HG03135 (cell line): ENCODE measurements around the gene SPARC.
"Not testable (repeated sequence)": the region's sequence is repeated elsewhere in the genome, so short reads cannot be mapped to it uniquely, and the experiment has no call there.

ENCODE experiments used
- ATAC-seq: cut with Tn5 transposase; IDR thresholded peaks from one replicate; pipeline ENCODE4 v1.9.1; 2021; ENCODE audit warnings: mild to moderate bottlenecking, moderate library complexity; ENCODE audit not compliant: unreplicated experiment

Gene SPARC

DNA sequence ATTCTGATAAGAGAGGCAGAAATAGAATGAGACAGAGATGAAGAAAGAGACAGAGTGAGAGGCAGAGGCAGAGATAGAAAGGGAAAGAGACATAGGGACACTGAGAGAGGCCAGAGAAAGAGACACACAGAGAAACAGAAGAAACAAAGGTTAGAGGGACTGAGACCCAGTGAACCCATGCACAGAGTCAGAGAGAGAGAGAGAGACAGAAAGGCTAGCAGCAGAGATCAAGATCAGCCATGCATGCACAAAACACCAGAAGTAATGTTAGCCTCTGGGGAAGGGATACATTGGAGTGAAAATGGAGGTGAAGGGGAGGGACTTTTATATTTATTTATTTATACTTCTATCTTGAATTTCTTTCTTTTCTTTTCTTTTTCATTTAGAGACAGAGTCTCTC lies 14.1 kb upstream of the SPARC start:
- no peak for ATAC-seq

DNA sequence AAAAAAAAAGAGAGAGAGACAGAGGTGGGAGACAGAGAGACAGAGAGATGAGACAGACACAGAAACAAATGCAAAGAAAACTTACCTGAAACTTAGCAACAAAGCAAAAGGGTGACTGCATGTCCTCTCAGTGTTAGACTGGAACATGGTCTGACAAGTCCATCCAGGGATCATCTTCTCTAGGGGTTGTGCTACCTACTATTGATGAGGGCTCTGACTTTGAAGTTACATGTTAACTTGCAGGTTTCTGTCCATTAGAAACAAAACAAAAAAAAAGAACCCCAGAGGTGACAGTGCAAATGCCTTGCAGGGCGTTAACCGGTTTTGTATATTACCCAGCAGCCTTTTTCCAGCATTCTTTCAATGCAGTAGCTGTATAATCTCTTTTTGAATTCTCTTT lies 13.6 kb upstream of the SPARC start:
- ATAC-seq = no peak

DNA sequence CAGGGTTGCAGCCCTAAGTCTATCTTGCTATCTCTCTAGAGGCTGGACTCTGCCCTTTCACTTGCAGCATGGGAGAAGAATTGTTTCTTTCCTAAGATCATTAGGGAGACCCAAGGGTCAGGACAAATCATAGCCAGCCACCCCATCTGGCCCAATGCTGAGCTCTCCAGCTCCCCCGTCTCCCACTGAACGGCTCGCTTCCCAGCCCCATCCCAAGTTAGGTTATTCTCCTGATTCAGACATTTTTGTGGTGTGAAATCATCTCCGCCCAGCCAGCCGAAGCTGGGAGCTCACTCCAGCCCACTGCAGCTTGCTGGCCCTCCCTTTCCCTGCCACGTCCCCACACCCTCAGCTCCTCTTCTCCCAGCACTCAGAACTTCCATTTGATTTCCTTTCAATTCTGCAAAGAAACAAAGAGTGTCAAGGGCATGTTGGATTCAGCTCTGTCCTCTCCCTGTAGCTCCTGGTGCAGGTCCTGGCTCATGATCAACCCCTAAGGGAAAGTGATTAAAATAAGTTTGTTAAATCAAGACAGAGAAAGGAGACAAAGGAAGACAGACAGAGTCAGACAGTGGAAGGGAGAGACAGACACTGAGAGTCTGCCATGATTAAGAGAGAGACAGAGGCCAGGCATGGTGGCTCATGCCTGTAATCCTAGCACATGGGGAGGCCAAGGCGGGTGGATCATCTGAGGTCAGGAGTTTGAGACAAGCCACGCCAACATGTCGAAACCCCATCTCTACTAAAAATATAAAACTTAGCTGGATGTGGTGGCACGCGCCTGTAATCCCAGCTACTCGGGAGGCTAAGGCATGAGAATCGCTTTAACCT lies 12.6 kb upstream of the SPARC start:
- ATAC-seq = no peak

DNA sequence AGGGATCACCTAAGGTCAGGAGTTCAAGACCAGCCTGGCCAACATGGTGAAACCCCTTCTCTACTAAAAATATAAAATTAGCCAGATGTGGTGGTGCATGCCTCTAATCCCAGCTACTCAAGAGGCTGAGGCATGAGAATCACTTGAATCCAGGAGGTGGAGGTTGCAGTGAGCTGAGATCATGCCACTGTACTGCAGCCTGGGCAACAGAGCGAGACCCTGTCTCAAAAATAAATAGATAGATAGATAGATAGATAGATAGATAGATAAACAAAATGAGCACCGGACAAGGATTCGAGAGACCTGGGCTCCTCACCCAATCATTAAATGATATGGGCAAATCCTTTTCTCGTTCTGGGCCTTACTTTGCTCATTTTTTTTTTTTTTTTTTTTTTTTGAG lies 11.4 kb upstream of the SPARC start:
- ATAC-seq = not testable (repeated sequence)

- ATAC-seq = no peak
Measured at GRCh38 chr5:151697452-151697851, 10.7 kb upstream of the SPARC start.

DNA sequence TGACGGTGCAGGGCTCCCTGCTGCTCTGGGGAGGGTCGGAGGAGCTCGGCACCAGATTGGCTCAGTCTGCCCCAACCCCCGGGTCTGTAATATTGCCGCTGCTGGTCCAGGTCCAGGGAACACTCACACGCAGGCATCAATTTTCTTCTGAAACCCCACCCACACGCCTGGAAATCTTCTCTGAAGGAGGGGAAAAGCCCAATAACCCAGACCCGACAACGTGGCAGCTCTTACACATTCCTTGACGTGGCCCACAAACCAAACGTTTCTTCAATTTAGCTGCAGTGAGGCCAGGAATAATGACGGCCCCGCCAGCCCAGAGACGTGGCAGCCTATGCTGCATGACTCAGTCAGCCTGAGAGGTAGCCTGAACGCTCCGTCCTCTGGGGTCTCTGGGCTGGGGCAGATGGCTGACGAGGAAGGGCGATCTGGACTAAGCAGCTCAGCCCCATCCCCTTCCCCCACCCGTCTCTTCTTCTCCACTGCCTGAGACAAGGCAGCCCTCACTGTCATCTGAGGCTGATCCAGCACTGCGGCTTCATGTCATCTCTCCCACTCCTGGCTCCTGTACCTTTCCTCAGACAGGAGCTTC lies 9.9 kb upstream of the SPARC start:
- ATAC-seq = no peak

- no peak for ATAC-seq
Measured at GRCh38 chr5:151695464-151695863, 8.7 kb upstream of the SPARC start.

DNA sequence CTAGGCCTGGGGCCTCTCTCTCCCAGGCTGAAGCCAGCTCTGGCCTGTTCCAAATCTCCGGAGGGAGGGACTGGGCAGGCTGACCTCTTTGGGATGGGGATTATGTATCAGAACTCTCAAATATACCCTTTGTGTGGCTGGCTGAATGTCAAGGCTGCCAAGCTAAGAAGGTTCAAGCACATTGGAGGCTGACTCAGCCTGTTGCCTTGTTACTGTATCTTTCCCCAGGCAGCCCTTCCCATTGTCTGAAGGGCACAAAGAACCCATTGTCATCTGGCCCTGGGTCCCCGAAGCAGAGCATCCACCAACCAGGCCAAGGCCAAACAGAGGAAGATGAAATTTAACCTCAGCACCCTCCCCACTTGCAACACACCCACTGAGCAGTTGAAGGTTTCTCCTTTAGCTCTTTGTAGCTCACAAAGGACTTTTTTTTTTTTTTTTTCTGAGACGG lies 7.3 kb upstream of the SPARC start:
- ATAC-seq = no peak

DNA sequence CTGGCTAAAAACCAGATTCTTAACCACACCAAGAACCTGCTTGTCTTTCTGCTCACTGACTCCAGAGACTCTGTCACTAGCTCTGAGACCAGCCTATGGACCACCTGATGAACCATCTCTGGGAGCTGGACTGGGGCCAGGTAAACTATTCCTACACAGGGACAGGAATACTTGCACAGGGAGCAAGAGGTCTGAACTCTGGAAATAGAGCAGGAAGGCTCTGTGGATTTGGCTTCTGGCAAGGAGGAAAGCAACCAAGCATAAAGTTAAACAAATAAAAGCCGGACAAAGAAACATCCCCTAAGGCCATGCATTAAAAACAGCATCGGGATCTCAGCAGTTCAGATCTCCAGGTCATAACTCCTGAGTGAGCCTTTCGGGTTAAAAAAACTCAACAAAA lies 5.6 kb upstream of the SPARC start:
- no peak for ATAC-seq

DNA sequence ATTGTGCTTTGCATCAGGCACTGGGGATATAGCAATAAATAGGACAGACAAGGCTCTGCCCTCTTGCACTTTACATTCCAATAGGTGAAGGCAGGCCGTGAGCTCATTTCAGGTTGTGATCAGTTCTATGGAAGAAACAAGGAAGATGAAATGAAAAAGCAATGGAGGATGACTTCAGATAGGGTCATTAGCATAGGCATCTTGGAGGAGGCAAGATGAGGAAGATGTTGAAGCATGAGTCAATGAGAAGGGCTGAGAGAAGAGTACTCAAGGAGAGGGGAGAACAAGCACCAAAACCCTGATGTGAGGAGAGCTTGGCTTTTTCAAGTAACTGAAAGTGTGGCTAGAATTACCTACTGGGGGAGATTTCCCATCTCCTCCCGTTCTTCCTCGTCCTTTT lies 5.0 kb upstream of the SPARC start:
- no peak for ATAC-seq

DNA sequence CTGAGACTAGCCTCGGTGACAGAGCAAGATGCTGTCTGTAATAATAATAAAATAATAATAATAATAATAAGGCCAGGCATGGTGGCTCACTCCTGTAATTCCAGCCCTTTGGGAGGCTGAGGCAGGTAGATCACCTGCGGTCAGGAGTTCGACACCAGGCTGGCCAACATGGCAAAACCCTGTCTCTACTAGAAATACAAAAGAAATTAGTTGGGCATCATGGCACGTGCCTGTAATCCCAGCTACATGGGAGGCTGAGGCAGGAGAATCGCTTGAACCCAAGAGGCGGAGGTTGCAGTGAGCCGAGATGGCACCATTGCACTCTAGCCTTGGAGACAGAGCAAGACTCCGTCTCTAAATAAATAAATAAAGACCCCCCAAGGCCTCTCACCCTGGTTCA lies 2.9 kb upstream of the SPARC start:
- not testable (repeated sequence) for ATAC-seq

GRCh38 chr5:151688436-151688835 lies 1.7 kb upstream of the SPARC start:
- no peak for ATAC-seq

DNA sequence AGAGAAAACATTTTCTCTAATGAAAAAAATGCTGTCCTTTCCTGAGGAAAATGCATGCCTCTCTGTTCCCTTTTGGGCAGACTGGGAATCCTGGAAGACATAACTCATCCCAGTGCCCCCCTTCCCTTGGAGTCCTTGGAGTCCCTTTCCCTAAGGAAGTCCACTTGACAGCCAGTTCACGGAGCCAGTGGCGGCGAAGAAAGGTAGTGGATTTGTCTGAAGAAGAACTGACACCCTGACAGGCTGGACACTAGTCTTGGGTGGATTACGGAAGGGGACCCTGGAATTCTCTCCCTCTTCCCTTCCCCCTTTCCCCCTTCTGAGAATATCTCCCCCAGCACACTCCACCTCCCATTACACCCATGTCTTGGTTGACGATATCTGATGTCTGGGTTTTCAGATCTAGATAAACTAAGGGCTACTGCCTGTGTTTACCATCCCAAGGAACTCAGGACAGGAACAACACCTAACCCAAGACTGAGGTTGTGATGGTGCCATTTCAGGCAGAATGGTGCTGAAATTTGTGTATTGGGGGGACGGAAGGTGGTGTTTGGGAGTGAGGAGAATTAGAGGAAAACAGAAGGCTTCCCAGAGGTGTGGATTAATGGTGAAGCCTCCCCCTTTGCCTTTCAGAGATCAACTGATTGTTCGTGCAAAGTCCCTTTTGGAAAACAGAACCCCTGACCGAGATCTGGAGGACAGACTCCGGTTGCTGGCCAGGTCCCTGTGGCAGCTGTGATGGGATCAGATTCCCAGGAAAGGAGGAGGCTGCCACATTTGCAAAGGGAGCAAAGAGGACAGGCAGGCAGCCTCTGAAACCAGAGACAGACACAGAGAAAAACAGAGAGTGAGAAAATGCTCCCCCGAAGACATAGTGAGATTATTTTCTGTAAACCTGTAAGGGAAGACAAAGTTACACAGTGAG lies 704 bp downstream of the SPARC start:
- no peak for ATAC-seq

- ATAC-seq = no peak
Measured at GRCh38 chr5:151684690-151685361, 1.9 kb downstream of the SPARC start.

DNA sequence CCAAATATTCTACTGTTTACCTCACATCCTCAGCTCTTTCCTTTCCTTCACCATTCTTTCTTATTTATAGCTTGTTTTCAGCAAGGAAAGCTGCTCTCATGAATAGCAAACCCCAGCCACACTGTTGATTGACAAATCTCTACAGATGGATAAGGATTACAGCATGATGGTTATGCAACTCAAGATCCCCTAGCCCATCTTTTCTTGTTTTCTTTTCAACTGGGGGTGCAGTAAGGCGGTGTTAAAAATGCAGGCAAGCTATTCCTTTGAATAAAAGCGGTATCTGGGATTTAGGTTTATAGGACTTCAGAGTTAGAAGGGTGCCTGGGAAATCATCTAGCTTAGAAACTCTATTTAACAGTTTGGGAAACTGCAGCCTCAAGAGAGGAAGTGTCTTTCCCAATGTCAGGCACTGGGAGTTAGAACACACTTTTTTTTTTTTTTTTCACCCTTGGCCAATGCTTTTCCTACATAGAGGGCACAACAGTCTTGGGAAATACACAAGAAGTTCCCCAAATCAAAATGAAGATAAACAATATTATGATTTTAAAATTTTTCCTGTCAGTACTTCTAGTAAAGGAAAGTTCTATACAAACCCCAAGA lies 2.6 kb downstream of the SPARC start:
- no peak for ATAC-seq

GRCh38 chr5:151683444-151683843 lies 3.3 kb downstream of the SPARC start:
- no peak for ATAC-seq

GRCh38 chr5:151682751-151683331 lies 3.9 kb downstream of the SPARC start:
- ATAC-seq = no peak

DNA sequence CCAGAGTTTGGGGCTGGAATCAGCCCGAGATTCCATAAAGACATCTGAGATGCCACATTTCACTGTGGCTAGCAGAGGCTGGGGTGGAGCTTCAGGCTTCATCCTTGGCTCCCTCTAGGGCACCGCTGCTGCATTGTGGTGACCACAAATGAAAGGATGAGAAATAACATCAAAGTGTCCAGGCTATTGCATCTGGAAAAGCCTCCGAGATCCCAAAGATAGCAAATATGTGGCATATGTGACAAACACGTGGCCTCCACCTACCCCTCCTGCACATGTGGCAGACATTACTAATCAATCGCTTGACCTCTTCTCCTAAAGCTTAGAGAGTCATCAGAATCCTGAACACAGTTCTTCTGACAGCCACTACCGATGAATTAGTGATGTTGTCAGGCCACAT lies 4.5 kb downstream of the SPARC start:
- ATAC-seq = no peak

DNA sequence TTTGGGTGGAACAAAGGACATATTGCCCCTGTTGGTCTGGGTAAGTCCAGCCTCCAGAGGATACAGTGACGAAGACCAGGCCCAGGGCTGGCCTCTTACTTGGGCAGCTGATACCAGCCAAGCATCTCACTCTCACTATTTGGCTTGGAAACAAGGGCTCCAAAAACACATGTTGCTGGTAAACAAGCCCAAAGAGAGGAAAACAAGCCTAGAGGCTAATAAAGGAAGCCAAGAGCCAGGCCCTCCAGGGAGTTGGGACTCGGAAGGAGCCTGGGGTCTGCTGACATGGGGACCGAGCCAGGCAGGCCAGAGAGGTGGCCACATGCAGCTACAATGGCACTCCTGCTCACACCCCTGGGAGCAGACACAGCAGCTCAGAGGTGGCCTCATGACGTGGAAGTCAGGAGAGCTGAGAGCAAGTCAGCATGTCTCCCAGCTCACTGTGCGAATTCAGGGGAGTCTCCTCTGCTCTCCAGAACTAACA lies 5.7 kb downstream of the SPARC start:
- no peak for ATAC-seq

- ATAC-seq = not testable (repeated sequence)
Measured at GRCh38 chr5:151680156-151680505, 6.6 kb downstream of the SPARC start.
